ENCODE data around the gene OR5AU1.
"Not testable (repeated sequence)": the region's sequence is repeated elsewhere in the genome, so short reads cannot be mapped to it uniquely, and the experiment has no call there.

The OR5AU1 gene

GRCh38 chr14:21163871-21164291, 8.0 kb upstream of the OR5AU1 start:
- no peak for TF ChIP-seq CTCF (conservative IDR thresholded peaks at IDR 0.05)
- TF ChIP-seq ZFX (IDR thresholded peaks at IDR 0.05), result no peak
- H3K27ac ChIP-seq, result no peak overlapping the region

DNA sequence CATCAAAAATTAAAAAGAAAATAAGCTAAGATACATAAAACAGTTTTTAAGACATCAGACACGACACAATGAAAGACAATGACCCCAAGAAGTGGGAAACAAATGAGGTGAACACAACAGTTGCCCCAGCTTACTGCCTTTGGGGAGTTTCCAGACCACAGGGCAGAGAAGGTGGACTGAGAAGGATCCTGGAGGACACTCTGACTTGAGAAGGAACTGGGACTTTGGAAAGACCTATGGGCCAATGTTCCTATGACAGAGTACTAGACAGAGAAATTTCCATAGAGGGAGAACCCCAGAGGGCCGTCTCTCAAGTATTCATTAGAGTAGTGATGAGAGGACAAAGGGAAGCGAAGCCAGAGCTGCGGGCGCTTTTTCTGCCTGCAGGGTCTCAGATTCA, 6.2 kb upstream of the OR5AU1 start:
- H3K27ac ChIP-seq, result no peak overlapping the region
- no peak for TF ChIP-seq CTCF (conservative IDR thresholded peaks at IDR 0.05)
- TF ChIP-seq ZFX (IDR thresholded peaks at IDR 0.05), result no peak

DNA sequence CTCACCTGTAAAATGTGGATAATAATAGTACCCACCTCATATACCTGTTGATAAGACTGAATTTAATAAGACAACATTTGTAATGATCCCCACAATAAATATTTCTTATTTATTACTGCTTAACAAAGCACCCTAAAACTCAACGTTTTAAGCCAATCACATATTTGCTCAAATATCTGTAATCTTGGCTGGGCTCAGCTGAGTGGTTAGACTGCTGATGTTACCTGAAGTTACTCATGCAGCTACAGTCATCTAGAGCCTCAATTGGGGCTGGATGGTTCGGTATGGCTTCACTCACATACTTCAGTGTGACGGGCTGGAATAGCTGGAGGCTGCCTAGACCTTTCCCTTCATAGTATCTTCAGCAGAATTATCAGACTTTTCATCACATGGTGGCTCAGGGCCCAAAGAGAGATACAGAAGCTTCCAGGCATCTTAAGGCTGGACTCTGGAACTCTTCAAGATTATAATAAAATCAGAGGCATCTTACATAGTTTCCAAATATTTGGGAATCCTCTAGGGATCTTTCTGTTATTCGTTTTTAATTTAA, 4.3 kb upstream of the OR5AU1 start:
- no peak overlapping the region for H3K27ac ChIP-seq
- TF ChIP-seq ZFX (IDR thresholded peaks at IDR 0.05) (no peak), CTCF (conservative IDR thresholded peaks at IDR 0.05) (no peak)

GRCh38 chr14:21158175-21158574, 2.3 kb upstream of the OR5AU1 start:
- not testable (repeated sequence) for H3K27ac ChIP-seq

- H3K27ac ChIP-seq, result no peak overlapping the region
- no peak for TF ChIP-seq ZFX (IDR thresholded peaks at IDR 0.05)
- no peak for TF ChIP-seq CTCF (conservative IDR thresholded peaks at IDR 0.05)
Observed at GRCh38 chr14:21149641-21150367, 6.1 kb downstream of the OR5AU1 start.

DNA sequence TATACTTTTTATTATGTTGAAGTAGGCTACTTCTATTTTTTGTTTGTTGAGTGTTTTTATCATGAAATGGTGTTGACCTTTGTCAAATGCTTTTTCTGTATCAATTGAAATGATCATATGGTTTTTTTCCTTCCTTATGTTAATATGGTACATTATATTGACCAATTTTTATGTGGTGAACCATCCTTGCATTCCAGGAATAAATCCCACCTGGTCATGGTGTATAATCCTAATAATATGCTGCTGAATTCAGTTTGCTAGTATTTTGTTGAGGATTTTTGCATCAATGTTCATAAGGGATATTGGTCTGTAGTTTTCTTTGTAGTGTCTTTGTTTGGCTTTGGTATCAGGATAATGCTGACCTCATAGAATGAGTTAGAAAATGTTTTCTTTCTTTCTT, 10.4 kb downstream of the OR5AU1 start:
- TF ChIP-seq CTCF (conservative IDR thresholded peaks at IDR 0.05) (no peak), ZFX (IDR thresholded peaks at IDR 0.05) (no peak)

GRCh38 chr14:21142357-21142756, 13.5 kb downstream of the OR5AU1 start:
- TF ChIP-seq CTCF (conservative IDR thresholded peaks at IDR 0.05) (no peak), ZFX (IDR thresholded peaks at IDR 0.05) (no peak)
- H3K27ac ChIP-seq, result no peak overlapping the region

More for the DNA sequence above, 10.4 kb downstream of the OR5AU1 start:
- H3K27ac ChIP-seq, result no peak overlapping the region

DNA sequence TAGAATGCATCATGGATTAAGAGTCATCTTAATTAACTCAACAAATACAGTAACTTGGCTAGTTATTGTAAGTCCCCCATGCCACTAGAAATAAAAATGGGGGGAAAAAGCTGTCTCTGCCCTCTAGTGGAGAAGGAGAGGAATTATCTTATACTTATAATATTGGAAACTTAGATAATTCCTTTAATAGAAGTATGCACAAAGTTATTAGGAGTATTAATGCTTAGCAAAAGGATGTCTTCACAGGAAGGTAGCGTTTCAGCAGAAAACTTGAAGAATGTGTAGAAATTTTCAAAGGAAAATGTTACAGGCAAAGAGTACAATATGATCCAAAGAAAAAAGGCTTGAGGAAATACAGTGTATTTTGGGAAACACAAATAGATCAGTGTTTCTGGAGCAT, 19.8 kb downstream of the OR5AU1 start:
- no peak for TF ChIP-seq ZFX (IDR thresholded peaks at IDR 0.05)
- TF ChIP-seq CTCF (conservative IDR thresholded peaks at IDR 0.05), result peak; percentile 86
- no peak overlapping the region for H3K27ac ChIP-seq
